GM18517 (cell line): ENCODE data around the gene KLHL40.

Source experiments
- ATAC-seq: cut with Tn5 transposase; IDR thresholded peaks from one replicate; pipeline ENCODE4 v1.9.1; 2021; ENCODE audit warnings: mild to moderate bottlenecking, moderate library complexity; ENCODE audit not compliant: unreplicated experiment

The KLHL40 gene

GRCh38 chr3:42685363-42685881 is at the start of gene KLHL40:
TSS of gene KLHL40 (plus strand) at chr3:42685537. CDS start at chr3:42685619, 82 bp downstream.
- ATAC-seq = no peak

GRCh38 chr3:42637001-42637400 is 48.3 kb upstream of the KLHL40 start:
- ATAC-seq = no peak

- ATAC-seq = no peak
Observed at GRCh38 chr3:42638339-42638842, 46.9 kb upstream of the KLHL40 start.

GRCh38 chr3:42639192-42639591 is 46.1 kb upstream of the KLHL40 start:
- ATAC-seq = no peak

- no peak for ATAC-seq
Observed at GRCh38 chr3:42640129-42640528, 45.2 kb upstream of the KLHL40 start.

- no peak for ATAC-seq
Observed at GRCh38 chr3:42640771-42641370, 44.5 kb upstream of the KLHL40 start.

- no peak for ATAC-seq
Observed at GRCh38 chr3:42647821-42648459, 37.4 kb upstream of the KLHL40 start.

- no peak for ATAC-seq
Observed at GRCh38 chr3:42649006-42649405, 36.3 kb upstream of the KLHL40 start.

- ATAC-seq = no peak
Observed at GRCh38 chr3:42649783-42650182, 35.6 kb upstream of the KLHL40 start.

- no peak for ATAC-seq
Observed at GRCh38 chr3:42651248-42652091, 33.9 kb upstream of the KLHL40 start.

GRCh38 chr3:42652251-42652610 is 33.1 kb upstream of the KLHL40 start:
- ATAC-seq = peak; percentile 4

- ATAC-seq = peak; percentile 56
Observed at GRCh38 chr3:42652611-42653302, 32.6 kb upstream of the KLHL40 start.

- no peak for ATAC-seq
Observed at GRCh38 chr3:42653303-42653559, 32.1 kb upstream of the KLHL40 start.

- ATAC-seq = no peak
Observed at GRCh38 chr3:42653560-42654330, 31.6 kb upstream of the KLHL40 start, which contains the start of gene ZBTB47. TSS of gene ZBTB47 (plus strand) at chr3:42653697. CDS start at chr3:42658356, 4,659 bp downstream.

GRCh38 chr3:42654331-42655201 is 30.8 kb upstream of the KLHL40 start:
- no peak for ATAC-seq

- no peak for ATAC-seq
Observed at GRCh38 chr3:42655331-42655888, 29.9 kb upstream of the KLHL40 start.

- ATAC-seq = no peak
Observed at GRCh38 chr3:42655980-42656679, 29.2 kb upstream of the KLHL40 start.
